Endothelial cell of umbilical vein (primary cell): ENCODE measurements around the gene CD84.
"Not testable (repeated sequence)": the region's sequence is repeated elsewhere in the genome, so short reads cannot be mapped to it uniquely, and the experiment has no call there.

ENCODE experiments used
- CTCF ChIP-seq, 2 donors: IDR thresholded peaks; 1 replicate in 1 of 2; 2 replicates in 1 of 2; pipeline ENCODE4 v1.5.1; 2011; ENCODE audit warnings: low read length in 2 of 2, mild to moderate bottlenecking in 2 of 2, moderate library complexity in 2 of 2, control low read depth in 1 of 2, inconsistent platforms in 1 of 2, low read depth in 1 of 2; ENCODE audit not compliant: insufficient read depth in 1 of 2; ENCODE audit errors: extremely low read depth in 1 of 2
- EZH2 ChIP-seq: IDR thresholded peaks from 2 replicates; pipeline ENCODE4 v1.6.1; 2012; ENCODE audit warnings: borderline replicate concordance, low read depth, mild to moderate bottlenecking, moderate library complexity, low read length, inconsistent platforms; ENCODE audit not compliant: severe bottlenecking
- POLR2A ChIP-seq: IDR thresholded peaks from 2 replicates; pipeline ENCODE4 v1.6.1; 2012; ENCODE audit warnings: low read depth, mild to moderate bottlenecking, control low read depth, low read length
- POLR2AphosphoS5 ChIP-seq: IDR thresholded peaks from 2 replicates; pipeline ENCODE4 v1.6.1; 2012; ENCODE audit warnings: low read depth, mild to moderate bottlenecking, control low read depth, low read length, moderate library complexity; ENCODE audit not compliant: insufficient read depth

- not testable (repeated sequence) for TF ChIP-seq POLR2AphosphoS5; CTCF (IDR thresholded peaks at IDR 0.05; ENCODE audit: extremely low read depth in 1 of 2, insufficient read depth in 1 of 2, low read depth in 1 of 2, low read length in 2 of 2); POLR2A; EZH2
Measured at GRCh38 chr1:160563230-160563629, 16.1 kb downstream of the CD84 start.
